Right lobe of liver (tissue), 6 donors: ENCODE data around the gene SLC16A9. TPM values are rescaled to one million over a fixed set of nuclear protein-coding genes. Genes with fewer than 3 reads are reported as not detected.
"Not testable (repeated sequence)": the region's sequence is repeated elsewhere in the genome, so short reads cannot be mapped to it uniquely, and the experiment has no call there.

Source experiments
- ATAC-seq, 4 donors: fragments of 200-7000 bp; cut with Tn5 transposase; one replicate each; pipeline ENCODE4 v1.9.1; 2020; ENCODE audit warnings: mild to moderate bottlenecking in 4 of 4, moderate library complexity in 4 of 4
- DNase-seq, 3 donors: peaks; one replicate each; pipeline ENCODE4 v3.0.0-alpha.2; 2020
- H3K27ac ChIP-seq, 3 donors: fragments of 200-600 bp; one replicate each; pipeline ENCODE4 v1.8.0; 2022
- H3K27me3 ChIP-seq, 2 donors: fragments of 200-600 bp; one replicate each; pipeline ENCODE4 v1.8.0; 2022
- H3K36me3 ChIP-seq, 4 donors: fragments of 200-600 bp; sonication (generic) in 1 of 4; one replicate each; pipeline versions ENCODE4 v1.5.1 to v1.8.0; 2017 to 2022; ENCODE audit warnings: control low read depth in 1 of 4
- H3K4me1 ChIP-seq, 4 donors: fragments of 200-600 bp; sonication (generic) in 1 of 4; one replicate each; pipeline versions ENCODE4 v1.5.1 to v1.8.0; 2017 to 2022; ENCODE audit warnings: control low read depth in 1 of 4
- H3K4me3 ChIP-seq, 3 donors: fragments of 200-600 bp; one replicate each; pipeline ENCODE4 v1.8.0; 2022
- H3K9me3 ChIP-seq, 4 donors: fragments of 200-600 bp; sonication (generic) in 1 of 4; one replicate each; pipeline versions ENCODE4 v1.5.1 to v1.8.0; 2017 to 2022; ENCODE audit warnings: control low read depth in 1 of 4
- CTCF ChIP-seq, 4 donors: fragments of 200-600 bp in 3 of 4; fragments of 450-650 bp in 1 of 4; IDR thresholded peaks; one replicate each; pipeline versions ENCODE4 v1.5.1 to v1.8.0; 2016 to 2022; ENCODE audit warnings: antibody characterized with exemption in 4 of 4, mild to moderate bottlenecking in 2 of 4
- POLR2A ChIP-seq: fragments of 450-650 bp; IDR thresholded peaks from one replicate; pipeline ENCODE4 v1.6.1; 2017; ENCODE audit warnings: antibody characterized with exemption, mild to moderate bottlenecking
- WGBS: methylation state at CpG from one replicate; pipeline ENCODE4 v1.1.6; 2018; ENCODE audit warnings: low coverage, low lambda C conversion rate; ENCODE audit not compliant: insufficient coverage; ENCODE audit errors: missing lambda C conversion rate; 5-methylcytosine and 5-hydroxymethylcytosine counted together
- intact Hi-C, 2 donors: fragments of 100-400 bp; cut with DNase I; formaldehyde crosslinking; loops; one replicate each; pipeline versions ENCODE4 v1.11.2 to v1.14.1; 2022
- total RNA-seq, 6 experiments: library from RNA; depleted of rRNA in 2 of 6; stranded (reverse); fragments of >200 nt in 2 of 6; fragmentation: NEBNext Ultra II Directional in 3 of 6; extraction: Animal tissue kit (Norgen Biotek cat#: 25700) in 3 of 6; gene quantifications; one replicate each; pipeline versions ENCODE4 v1.1.0 to v1.2.4, GENCODE V29; 2016 to 2023
- donor health status: DM: no; HTN: yes; CAD: no.
- donor health status: DM: no; HTN: no; CAD: no.
- donor health status: DM: no; HTN: no; CAD: no.
- donor health status: DM: no; HTN: yes; CAD: no.
- donor health status: DM: no; HTN: yes; CAD: no.

SLC16A9 gene
- total RNA-seq, 6 experiments from 2014 or later: 0.42 to 1.2 (median 0.89) TPM; not detected in 2

- H3K4me3 ChIP-seq: no peak overlapping the region
- DNase-seq (no peak), ATAC-seq (no peak)
- H3K36me3 ChIP-seq: no peaks in the 10 kb centered on the region
- TF ChIP-seq POLR2A: no peak
- TF ChIP-seq CTCF (IDR thresholded peaks at IDR 0.05): no peak
- intact Hi-C loops: no loop called here
- no peaks in the 10 kb centered on the region for H3K27me3 ChIP-seq
- H3K4me1 ChIP-seq: no peaks in the 10 kb centered on the region
- WGBS: 72% methylated on average over 3 of the region's 3 CpGs
- no peak overlapping the region for H3K27ac ChIP-seq
- H3K9me3 ChIP-seq: no peaks in the 10 kb centered on the region
These were observed 57.7 kb downstream of the SLC16A9 start for GRCh38 chr10:59651902-59652301.

DNA sequence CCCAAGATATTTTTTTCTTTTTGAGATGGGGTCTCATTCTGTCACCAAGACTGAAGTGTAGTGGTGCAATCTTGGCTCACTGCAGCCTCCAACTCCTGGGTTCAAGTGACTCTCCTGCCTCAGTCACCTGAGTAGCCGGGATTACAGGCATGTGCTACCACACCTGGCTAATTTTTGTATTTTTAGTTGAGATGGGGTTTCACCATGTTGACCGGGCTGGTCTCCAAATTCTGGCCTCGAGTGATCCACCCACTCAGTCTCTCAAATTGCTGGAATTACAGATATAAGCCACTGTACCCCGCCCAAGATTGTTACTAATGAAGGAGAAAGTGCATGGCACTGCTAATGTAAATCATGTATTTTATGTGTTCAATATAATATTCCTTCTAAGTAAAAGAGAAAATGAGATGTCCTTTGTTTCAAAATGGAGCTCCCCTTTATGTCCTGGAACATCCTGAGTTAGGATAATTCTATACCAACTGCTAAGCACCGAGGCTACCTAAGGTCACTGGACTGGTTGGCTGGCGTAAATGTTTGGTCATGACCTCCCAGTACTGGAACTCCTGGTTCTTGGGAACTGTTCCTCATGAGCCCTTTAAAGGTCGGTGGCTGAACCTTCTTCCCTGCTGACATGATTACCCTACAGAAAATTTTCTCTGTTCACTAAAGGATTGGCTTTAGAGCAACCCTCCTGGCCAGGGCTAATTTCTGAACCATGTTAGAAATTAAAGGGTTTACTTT is 59.9 kb downstream of the SLC16A9 start:
- no peak for DNase-seq

DNA sequence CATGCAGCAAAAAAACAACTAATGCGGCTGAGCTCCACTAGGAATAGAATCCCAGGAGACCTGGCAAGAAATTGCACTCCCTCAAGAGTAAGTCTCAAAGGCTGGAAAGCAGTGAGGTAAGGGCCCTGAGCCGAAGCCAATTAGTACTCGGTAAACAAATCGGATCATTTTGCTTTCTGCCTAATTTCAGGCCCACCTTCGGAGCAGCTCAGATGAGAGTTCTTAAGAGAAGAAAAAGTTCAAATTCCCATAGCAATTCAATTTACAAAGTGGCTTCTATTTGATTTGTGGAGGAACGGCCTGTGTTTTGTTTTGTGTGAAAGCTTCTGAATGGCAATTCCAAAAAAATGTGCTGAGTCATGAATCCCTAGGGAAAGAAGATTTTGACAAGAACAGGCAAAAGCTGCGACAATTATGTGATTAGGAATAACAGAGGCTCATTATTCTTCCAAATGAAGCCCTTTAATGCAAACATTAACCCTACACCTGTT is 60.9 kb downstream of the SLC16A9 start:
- Histone ChIP-seq H3K9me3 (no peaks in the 10 kb centered on the region), H3K27ac (no peak overlapping the region), H3K4me1 (no peaks in the 10 kb centered on the region), H3K4me3 (no peak overlapping the region), H3K36me3 (no peaks in the 10 kb centered on the region), H3K27me3 (no peaks in the 10 kb centered on the region)
- WGBS: 57% methylated on average over 7 of the region's 7 CpGs
- intact Hi-C loops: no loop called here
- no peak for ATAC-seq
- no peak for DNase-seq
- TF ChIP-seq POLR2A: no peak
- no peak for TF ChIP-seq CTCF (IDR thresholded peaks at IDR 0.05)

More for the DNA sequence above, 59.9 kb downstream of the SLC16A9 start:
- 52% methylated on average over 3 of the region's 7 CpGs for WGBS
- TF ChIP-seq CTCF (IDR thresholded peaks at IDR 0.05) (no peak), POLR2A (no peak)
- Histone ChIP-seq H3K27me3 (no peaks in the 10 kb centered on the region), H3K4me3 (no peak overlapping the region), H3K4me1 (no peaks in the 10 kb centered on the region), H3K36me3 (no peaks in the 10 kb centered on the region), H3K9me3 (no peaks in the 10 kb centered on the region), H3K27ac (no peak overlapping the region)
- intact Hi-C loops: no loop called here
- peak in 2 of 4 donors; percentile 44 to 58 for ATAC-seq

DNA sequence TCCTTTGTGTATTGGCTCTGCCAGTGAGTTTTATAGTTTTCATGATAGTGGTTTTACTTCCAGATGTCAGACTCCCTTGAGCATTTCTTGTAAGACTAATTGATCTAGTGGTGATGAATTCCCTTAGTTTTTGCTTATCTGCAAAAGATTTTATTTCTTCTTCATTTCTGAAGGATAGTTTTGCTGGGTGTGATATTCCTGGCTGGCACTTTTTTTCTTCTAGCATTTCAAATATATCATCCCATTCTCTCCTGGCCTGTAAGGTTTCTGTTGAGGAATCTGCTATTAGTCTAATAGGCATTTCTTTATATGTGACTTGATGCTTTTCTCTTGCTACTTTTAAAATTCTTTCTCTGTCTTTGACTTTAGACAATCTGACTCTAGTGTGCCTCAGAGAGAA is 64.8 kb downstream of the SLC16A9 start:
- DNase-seq (no peak), ATAC-seq (no peak)
- no peak overlapping the region for H3K27ac ChIP-seq
- no peaks in the 10 kb centered on the region for H3K27me3 ChIP-seq
- intact Hi-C loops: no loop called here
- H3K36me3 ChIP-seq: no peaks in the 10 kb centered on the region
- H3K9me3 ChIP-seq: no peaks in the 10 kb centered on the region
- no peaks in the 10 kb centered on the region for H3K4me1 ChIP-seq
- no peak for TF ChIP-seq CTCF (IDR thresholded peaks at IDR 0.05)
- no peak overlapping the region for H3K4me3 ChIP-seq

- intact Hi-C loops, H3K4me3 ChIP-seq, H3K27ac ChIP-seq, H3K4me1 ChIP-seq, H3K27me3 ChIP-seq, H3K9me3 ChIP-seq, DNase-seq, H3K36me3 ChIP-seq: not testable (repeated sequence)
- ATAC-seq: peak in 3 of 4 donors; percentile 13 to 56 (median 31)
These were observed 68.0 kb downstream of the SLC16A9 start for GRCh38 chr10:59641688-59642087.
